Parathyroid adenoma (tissue), 2 donors: ENCODE results near the gene CEACAM3.

Experiments
- H2AFZ ChIP-seq: fragments of 300-600 bp; sonication (generic); one replicate; pipeline ENCODE4 v1.7.0; 2017; ENCODE audit warnings: antibody characterized with exemption, mild to moderate bottlenecking
- H3K27ac ChIP-seq: fragments of 300-600 bp; sonication (generic); one replicate; pipeline ENCODE4 v1.7.0; 2017
- H3K27me3 ChIP-seq: fragments of 300-600 bp; sonication (generic); one replicate; pipeline ENCODE4 v1.7.0; 2017; ENCODE audit warnings: low read length; ENCODE audit not compliant: control insufficient read depth, insufficient read depth
- H3K36me3 ChIP-seq: fragments of 300-600 bp; sonication (generic); one replicate; pipeline ENCODE4 v1.7.0; 2017; ENCODE audit warnings: low read length; ENCODE audit not compliant: control insufficient read depth, insufficient read depth
- H3K4me1 ChIP-seq: fragments of 300-600 bp; sonication (generic); one replicate; pipeline ENCODE4 v1.7.0; 2017; ENCODE audit warnings: control low read depth
- H3K4me2 ChIP-seq: fragments of 300-600 bp; sonication (generic); one replicate; pipeline ENCODE4 v1.7.0; 2017; ENCODE audit warnings: low read length
- H3K4me3 ChIP-seq: fragments of 300-600 bp; sonication (generic); one replicate; pipeline ENCODE4 v1.7.0; 2017; ENCODE audit warnings: low read depth, low read length
- H3K79me2 ChIP-seq: fragments of 300-600 bp; sonication (generic); one replicate; pipeline ENCODE4 v1.7.0; 2017; ENCODE audit warnings: control low read depth
- H3K9ac ChIP-seq: fragments of 300-600 bp; sonication (generic); one replicate; pipeline ENCODE4 v1.7.0; 2017; ENCODE audit warnings: mild to moderate bottlenecking
- H3K9me3 ChIP-seq: fragments of 300-600 bp; sonication (generic); one replicate; pipeline ENCODE4 v1.7.0; 2017; ENCODE audit warnings: low read length; ENCODE audit not compliant: control insufficient read depth
- TF ChIP-seq, protein P1 (sequence below): fragments of 300-600 bp; sonication (generic); IDR thresholded peaks from one replicate; pipeline ENCODE4 v1.7.0; 2017; ENCODE audit warnings: antibody characterized with exemption, mild to moderate bottlenecking
- donor health status: primary hyperparathyroidism.

CEACAM3 gene

DNA sequence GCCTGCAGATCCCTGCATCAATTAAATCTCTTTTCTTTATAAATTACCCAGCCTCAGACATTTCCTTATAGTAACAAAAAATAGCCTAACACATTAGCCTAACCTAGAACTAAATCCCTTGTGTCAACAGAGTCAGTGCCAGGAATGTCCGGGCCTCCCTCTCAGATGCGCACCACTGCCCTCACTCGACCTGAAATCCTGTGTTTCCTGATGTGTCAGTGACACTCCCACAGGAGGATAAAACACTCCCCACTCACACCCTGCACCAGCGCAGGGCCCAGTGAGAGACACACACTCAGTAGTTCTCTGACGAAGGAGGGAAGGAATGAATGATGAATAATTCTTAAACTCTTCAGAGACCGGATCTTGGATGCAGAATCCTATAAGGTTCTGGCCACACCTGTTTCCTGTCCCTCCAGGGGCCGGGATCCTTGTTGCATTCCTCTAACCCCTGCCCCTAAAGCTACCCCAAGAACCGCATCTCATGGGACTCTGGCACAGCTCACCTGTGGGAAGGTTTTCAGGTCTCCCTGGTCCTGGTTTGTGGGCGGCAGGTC lies 3.1 kb downstream of the CEACAM3 start:
- Histone ChIP-seq H3K4me3 (no peak overlapping the region), H2AFZ (peak overlapping the region; percentile 4), H3K36me3 (no peaks in the 10 kb centered on the region), H3K27ac (no peak overlapping the region), H3K4me2 (no peak overlapping the region), H3K9me3 (no peaks in the 10 kb centered on the region), H3K4me1 (peaks cover 6% of the 10 kb centered on the region), H3K79me2 (no peaks in the 10 kb centered on the region), H3K27me3 (no peaks in the 10 kb centered on the region), H3K9ac (no peak overlapping the region)
- TF ChIP-seq, protein P1, sequence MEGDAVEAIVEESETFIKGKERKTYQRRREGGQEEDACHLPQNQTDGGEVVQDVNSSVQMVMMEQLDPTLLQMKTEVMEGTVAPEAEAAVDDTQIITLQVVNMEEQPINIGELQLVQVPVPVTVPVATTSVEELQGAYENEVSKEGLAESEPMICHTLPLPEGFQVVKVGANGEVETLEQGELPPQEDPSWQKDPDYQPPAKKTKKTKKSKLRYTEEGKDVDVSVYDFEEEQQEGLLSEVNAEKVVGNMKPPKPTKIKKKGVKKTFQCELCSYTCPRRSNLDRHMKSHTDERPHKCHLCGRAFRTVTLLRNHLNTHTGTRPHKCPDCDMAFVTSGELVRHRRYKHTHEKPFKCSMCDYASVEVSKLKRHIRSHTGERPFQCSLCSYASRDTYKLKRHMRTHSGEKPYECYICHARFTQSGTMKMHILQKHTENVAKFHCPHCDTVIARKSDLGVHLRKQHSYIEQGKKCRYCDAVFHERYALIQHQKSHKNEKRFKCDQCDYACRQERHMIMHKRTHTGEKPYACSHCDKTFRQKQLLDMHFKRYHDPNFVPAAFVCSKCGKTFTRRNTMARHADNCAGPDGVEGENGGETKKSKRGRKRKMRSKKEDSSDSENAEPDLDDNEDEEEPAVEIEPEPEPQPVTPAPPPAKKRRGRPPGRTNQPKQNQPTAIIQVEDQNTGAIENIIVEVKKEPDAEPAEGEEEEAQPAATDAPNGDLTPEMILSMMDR = no peak

DNA sequence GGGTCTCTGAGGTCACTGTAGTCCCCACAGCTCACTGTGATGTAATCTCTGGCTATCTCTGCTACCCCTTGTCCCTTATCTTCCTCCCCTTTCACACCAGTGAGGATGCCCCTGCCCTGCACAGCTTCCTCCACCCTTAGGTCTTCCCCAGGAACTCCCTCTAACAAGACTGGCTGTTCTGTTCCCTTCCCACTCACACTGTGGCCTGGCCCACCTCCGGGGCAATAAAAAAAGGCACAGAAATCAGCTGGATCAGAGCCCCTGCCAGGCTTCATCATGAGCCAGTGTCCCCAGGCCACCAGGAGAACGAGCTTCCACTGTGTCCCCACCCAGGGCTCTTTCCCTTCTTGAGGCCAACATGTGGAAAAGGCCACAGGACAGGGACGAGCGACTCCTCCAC lies 4.6 kb downstream of the CEACAM3 start:
- Histone ChIP-seq H3K4me1 (peaks cover 6% of the 10 kb centered on the region), H3K27ac (no peak overlapping the region), H3K9me3 (no peaks in the 10 kb centered on the region), H3K9ac (no peak overlapping the region), H3K4me3 (no peak overlapping the region), H3K27me3 (no peaks in the 10 kb centered on the region), H3K79me2 (no peaks in the 10 kb centered on the region), H3K4me2 (no peak overlapping the region), H2AFZ (no peak overlapping the region), H3K36me3 (no peaks in the 10 kb centered on the region)
- TF ChIP-seq, protein P1 = no peak

DNA sequence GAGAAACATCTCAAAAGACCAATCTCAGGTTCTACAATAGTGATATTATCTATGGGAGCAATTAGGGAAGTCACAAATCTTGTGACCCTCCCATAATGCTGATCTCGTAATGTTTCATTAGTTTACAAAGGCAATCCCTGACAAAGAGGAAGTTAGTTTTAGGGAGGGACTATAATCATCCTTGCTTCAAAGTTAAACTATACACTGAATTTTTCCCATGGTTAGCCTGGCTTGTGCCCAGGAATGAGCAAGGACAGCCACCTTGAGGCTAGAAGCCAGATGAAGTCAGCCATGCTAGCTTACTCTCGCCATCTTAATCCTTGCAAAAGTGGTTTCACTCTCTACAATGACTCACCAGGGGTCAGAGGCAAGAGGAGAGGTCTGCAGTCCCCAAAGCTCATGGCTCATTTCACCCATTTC lies 5.4 kb downstream of the CEACAM3 start:
- Histone ChIP-seq H3K9me3 (no peaks in the 10 kb centered on the region), H3K27ac (no peak overlapping the region), H3K79me2 (no peaks in the 10 kb centered on the region), H3K36me3 (no peaks in the 10 kb centered on the region), H3K4me1 (peaks cover 6% of the 10 kb centered on the region), H3K9ac (no peak overlapping the region), H3K27me3 (no peaks in the 10 kb centered on the region), H2AFZ (no peak overlapping the region), H3K4me3 (no peak overlapping the region), H3K4me2 (no peak overlapping the region)
- TF ChIP-seq, protein P1 = no peak

DNA sequence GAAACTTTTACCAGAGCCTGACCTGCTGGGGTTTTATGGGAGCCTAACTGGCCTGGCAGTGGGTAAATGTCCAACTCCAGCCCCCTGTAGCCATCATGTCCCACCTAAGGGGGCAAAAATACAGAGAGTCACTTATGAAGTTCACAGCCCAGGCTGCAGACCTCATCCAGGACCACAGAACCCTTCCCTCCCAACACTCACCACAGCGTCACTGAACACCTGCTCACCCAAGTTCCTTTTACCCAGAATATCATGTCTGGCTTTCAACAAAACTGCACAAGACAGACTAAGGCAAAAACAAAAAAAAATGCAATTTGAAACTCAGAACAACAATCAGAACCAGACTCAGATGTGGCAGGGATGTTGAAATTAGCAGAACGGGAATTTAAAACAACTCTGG lies 6.4 kb downstream of the CEACAM3 start:
- H3K27me3 ChIP-seq = no peaks in the 10 kb centered on the region
- no peak overlapping the region for H3K27ac ChIP-seq
- no peaks in the 10 kb centered on the region for H3K36me3 ChIP-seq
- no peaks in the 10 kb centered on the region for H3K9me3 ChIP-seq
- H3K4me2 ChIP-seq = no peak overlapping the region
- no peak overlapping the region for H2AFZ ChIP-seq
- H3K4me3 ChIP-seq = no peak overlapping the region
- no peaks in the 10 kb centered on the region for H3K79me2 ChIP-seq
- H3K9ac ChIP-seq = no peak overlapping the region
- H3K4me1 ChIP-seq = peaks cover 6% of the 10 kb centered on the region
- TF ChIP-seq, protein P1 = no peak

DNA sequence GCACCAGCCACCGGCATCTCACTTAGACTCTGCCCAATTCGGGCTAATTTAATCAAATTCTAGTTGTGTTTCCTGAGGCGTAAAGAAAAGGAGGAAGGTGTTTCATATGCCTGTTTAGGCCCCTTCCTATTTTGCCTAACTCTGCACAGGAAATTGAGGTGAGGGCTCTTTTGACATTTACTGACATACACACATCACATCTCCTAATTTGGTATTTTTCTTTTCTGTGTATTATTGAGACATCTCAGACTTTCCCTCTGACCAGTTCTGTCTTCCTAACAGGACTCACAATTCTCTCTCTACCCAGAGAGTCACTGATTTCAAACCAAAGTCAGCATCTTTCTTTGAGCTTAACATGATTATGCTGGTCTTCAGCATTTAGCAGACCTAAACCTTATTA lies 7.9 kb downstream of the CEACAM3 start:
- Histone ChIP-seq H3K27me3 (no peaks in the 10 kb centered on the region), H3K4me1 (no peaks in the 10 kb centered on the region)

More for the DNA sequence above, 7.9 kb downstream of the CEACAM3 start:
- Histone ChIP-seq H3K4me2 (no peak overlapping the region), H3K36me3 (no peaks in the 10 kb centered on the region), H3K4me3 (no peak overlapping the region), H2AFZ (no peak overlapping the region), H3K79me2 (no peaks in the 10 kb centered on the region), H3K9me3 (no peaks in the 10 kb centered on the region), H3K9ac (no peak overlapping the region), H3K27ac (no peak overlapping the region)
- TF ChIP-seq, protein P1 = no peak
